GM21360 (cell line): ENCODE measurements around the gene KRTAP5-5.
"Not testable (repeated sequence)": the region's sequence is repeated elsewhere in the genome, so short reads cannot be mapped to it uniquely, and the experiment has no call there.

Source experiments
- ATAC-seq: cut with Tn5 transposase; IDR thresholded peaks from one replicate; pipeline ENCODE4 v1.9.1; 2021; ENCODE audit warnings: mild to moderate bottlenecking, moderate library complexity; ENCODE audit not compliant: unreplicated experiment

The KRTAP5-5 gene

DNA sequence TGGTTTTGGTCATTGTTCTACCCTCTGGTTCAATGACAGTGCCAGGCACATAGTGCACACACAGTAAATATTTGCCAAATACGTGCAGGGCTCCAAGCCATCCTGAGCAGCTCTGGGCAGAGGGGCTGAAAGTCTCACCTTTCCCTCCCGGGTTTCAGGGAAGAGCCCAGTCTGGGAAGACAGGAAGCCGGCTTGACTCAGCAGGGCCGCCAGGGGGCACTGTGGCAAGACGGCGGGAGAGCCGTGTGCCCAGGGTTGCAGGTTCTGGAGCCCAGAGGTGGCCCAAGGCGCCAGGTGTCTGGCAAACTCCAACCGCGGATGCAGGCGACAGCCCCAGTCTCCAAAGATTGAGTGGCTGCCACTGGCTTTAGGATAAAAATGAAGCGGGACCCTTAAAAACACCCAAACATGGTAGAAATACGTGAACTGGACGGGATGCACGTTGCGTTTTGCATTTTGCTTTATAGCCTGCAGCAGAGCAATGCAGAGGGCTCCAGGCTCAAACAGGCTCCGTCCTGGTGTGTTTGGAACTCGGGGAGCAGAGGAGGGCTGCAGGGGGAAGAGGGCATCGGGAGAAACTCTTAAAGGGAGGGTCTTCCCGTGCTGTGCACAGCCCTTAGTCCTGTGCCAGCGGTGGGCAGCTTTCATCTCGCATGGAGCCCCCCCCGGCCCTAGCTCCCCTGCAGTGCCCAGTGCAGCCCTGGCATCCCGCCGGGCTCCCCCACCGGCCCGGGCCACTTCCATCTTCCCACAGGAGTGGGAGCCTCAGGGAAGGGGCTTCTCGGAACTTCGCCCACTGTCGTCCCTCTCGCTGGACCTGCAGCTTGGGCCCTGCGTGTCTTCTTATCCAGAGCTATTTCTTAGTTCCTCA is 10.7 kb downstream of the KRTAP5-5 start:
- no peak for ATAC-seq

DNA sequence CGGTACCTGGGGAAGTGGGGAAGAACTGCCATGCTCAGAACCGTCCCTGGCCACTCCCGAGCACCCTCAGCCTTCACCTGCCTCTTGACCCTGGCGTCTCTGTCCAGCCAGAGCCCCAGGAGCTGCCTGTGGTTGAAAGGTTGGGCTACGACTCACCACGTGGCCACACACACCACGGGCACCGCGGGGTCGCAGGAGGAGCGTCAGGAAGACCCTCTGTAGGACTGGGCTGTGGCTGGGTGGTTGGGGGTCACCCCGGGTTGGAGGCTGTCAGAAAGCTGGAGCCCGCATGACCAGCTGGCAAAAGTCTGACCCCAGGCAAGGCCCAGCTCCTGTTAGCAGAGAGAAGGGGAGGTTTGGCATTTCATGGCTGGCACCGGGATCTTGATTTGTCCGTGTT is 11.5 kb downstream of the KRTAP5-5 start:
- no peak for ATAC-seq

DNA sequence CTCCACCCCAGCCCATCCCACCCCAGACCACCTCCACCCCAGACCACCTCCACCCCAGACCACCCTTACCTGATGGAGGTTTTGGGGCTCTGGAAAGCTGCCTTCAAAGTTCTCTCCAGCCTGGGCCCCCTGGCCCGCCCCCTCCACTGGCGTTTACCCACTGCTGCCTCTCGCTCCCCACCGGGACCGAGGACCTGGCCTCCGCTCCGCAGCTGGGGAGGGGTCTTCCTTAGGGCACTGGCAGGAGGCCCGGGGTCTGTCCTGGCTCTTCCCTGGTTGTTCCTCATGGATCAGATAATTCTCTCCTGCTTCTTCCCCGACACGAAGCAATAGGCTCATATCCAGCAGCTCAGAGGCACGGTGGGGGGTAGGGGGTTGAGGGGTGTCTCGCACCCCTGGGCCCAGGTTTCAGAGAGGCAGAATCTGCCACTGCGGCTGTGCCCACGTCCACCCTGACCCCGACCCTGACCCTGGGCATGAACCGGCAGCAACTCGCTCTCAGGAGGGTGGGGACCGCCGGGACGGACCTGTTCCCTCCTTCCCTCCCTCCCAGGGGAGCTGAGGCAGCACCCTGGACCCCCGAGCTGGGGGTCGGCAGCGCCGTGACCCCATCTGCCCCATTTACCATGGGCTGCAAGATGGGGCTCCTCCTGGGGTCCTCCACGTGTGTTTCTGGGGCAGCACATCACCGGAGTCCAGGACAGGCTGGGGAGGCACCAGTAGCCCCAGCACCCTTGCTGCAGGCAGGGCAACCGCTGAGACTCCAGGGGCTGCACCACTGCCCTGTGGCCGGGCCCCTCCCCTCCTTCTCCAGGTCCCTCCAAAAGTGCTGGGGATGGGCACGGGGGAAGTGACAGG is 12.9 kb downstream of the KRTAP5-5 start:
- ATAC-seq, result no peak

DNA sequence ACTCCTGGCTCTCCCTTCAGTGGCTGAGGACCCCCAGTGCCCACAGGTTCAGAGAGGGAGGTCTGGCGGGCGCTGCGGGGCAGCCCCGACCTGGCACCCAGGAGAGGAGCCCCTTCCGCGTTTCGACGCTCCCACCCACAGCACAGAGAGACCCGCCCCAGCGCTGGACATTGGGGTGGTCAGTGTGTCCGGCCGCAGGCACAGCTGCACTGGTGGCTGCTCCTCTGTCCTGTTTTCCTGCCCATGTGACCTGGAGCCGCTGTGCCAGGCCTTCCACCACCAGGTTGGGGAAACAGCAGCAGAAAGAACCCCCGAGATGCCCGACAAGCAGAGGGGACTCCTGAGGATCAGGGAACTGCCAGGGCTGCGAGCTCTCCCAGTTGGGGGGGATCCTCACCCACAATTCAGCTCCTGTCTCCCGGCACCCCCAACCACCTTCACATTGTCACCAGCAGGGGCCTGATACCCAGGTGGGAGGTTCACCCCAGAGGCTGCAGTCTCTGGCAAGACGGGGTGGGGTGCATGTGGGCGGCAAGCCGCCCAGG is 13.6 kb downstream of the KRTAP5-5 start:
- ATAC-seq, result no peak

DNA sequence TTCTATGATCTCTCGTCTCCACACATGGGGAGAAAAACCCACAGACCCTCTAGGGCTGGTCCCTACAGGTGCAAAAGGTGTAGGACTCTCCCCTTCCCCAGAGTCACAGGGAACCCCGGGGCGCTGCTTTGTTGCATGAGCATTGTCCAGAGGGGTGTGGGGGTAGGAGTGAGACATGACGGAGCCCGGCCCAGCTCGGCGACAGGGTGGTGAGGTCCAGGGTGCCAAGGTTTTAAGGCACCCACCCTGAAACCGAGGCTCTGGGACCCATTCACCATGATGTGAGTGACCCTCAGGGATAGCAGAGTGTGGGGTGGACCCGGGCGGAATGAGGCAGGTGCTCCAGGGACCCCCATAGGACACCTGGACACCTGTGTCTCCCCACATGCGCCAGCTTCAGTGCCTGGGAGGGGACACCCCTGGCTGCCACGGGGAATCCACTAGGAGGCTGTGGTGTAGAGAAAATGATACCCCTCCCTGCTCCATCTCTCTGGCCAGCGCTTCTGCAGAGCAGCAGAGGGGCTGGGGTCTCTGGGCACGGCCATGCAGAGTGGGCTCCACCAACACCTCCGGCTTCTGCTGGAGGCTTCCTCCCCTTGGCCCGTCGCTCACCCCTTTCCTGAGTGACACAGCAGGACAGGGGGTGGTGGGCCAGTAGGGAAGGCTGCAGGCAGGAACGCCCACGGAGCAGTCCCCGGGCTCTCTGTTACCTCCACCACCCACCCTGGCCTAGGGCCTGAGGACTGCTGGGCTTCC is 15.2 kb downstream of the KRTAP5-5 start:
- no peak for ATAC-seq

DNA sequence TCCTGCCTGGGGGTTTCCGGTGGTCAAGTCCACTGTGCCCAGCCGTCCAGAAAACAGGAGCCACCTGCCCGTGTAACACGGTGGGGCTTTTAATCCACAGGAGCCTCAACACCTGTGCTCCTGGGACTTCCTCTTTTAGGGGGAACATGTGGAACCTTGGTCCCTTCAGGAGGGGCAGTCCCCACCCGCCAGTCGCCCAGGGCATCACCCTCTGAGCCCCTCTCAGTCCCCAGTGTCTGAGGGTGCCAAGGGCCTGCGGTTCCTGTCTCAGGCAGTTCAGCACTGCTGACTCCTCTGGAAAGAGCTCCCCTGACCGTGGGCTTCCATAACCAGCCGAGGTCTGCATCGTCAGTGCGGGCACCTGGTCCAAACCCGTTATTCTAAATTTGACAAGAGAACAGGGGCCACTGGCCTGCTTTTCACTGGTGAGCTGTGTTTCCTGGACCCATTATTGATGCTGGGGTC is 15.8 kb downstream of the KRTAP5-5 start:
- no peak for ATAC-seq

DNA sequence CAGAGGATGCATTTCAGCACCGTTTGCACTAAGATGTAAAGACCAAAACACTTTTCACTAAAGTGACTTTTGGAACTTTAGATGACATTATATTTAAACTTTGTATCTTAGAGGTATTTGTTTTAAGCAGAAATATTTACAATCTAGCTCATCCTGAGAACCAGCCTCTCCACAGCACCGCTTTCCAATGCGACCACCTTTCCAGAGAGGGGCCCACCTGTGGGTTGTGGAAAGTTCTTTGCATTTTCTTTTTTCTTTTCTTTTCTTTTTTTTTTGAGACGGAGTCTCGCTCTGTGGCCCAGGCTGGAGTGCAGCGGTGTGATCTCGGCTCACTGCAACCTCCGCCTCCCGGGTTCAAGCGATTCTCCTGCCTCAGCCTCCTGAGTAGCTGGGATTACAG is 17.0 kb downstream of the KRTAP5-5 start:
- ATAC-seq, result not testable (repeated sequence)

DNA sequence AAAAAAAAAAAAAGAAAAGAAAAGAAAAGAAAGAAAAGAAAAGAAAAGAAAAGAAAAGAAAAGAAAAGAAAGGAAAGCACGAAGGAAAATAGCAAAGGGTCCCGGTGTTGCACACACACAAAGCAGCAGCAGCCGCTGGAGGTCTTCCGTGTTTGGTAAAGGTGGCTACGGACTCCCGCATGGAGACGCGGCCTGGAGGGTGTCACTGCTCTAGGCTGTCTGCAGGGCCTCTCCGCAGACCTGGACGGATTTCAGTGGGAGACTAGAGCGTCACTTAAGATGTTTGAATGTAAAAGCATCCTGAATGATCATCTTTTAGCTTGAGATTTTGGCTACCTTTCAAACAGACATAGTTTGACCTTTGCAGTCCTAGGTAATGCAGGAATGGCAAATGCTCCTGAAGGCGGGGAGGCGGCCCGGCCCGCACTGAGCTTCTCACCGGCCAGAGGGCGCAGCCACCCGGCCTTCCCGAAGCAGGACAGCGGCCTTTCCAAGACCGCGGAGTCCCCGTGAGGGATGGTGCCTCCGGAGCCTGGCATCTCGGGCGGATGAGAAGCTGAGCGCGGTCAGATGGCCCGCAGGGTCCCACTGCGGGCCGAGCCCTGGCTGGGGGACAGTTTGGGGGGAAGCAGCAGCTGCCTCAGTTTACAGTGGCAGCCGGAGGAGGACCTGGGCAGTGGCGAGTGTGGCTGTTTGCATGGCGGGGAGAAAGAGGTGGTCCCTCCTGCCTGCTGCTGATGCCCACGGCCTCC is 18.5 kb downstream of the KRTAP5-5 start:
- no peak for ATAC-seq

DNA sequence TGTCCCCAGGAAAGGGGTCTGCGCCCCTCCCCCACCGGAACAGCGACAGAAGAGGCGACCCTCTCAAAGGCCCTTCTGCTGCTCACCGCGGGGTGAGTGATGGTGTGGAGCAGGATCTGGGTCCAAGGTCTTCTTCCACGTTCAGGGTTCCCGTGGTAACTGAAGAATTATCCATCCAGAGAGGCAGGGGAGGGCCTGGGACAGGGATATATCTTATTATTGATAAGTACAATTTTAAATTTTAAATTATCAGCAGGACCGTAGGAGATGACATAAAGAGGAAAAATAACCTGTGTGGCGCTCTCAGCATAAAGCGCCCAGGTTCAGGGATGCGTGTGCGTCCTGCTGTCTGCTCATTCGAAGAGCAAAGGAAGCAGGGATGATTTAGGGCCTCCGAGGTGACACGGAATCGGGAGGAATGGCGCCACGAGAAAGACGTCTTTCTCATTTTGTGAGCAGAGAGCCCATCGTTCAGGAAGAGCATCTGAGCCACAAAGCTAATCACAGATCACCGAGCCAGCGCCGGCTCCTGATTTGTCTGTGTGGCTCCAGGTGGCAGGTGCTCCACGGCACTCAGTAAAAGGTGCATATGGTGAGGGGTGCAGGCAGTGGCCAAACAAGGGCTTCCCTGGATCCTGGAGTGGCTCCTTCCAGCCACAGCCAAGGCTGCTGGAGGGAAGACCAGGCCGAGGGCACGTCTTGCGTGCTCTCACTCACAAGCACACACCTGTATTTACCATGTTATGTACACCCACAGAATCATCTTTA is 19.3 kb downstream of the KRTAP5-5 start:
- no peak for ATAC-seq

DNA sequence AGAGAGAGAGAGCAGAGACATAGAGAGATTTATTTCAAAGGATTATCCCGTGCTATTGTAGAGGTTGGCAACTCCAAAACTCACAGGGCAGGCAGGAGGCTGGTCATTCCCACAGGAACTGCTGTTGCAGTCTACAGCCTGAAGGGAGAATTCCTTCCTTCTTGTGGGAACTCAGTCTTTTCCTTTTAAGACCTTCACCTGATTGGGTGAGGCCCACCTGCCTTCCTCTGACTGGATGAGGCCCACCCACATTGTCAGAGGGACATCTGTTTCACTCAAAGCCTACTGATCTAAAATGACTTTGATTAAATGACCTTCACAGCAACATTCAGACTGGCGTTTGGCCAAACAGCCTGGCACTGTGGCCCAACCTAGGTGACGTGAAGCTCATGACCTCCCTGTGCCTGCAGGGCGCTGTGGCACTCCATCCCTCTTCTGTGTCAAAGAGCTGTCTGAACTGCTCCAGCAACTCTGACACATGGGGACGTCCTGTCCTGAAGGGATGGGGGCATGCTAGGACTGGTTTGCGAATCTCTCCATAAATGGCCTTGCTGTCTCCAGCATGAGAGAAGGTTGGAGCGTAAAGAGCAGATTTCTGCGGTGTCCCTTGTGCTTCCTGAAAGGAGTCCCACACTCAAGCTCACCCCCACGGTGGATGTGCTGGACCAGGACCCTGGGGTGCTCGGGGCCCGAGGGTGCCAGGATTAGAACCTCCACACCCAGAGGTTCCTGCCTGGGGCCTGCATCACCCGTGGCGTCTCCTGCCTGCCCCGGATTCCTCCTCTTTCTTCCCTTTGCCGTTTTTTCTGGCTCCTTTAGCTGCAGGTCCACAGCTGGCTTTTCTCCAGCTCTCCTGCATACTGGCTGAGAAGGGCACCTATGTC is 20.7 kb downstream of the KRTAP5-5 start:
- no peak for ATAC-seq

DNA sequence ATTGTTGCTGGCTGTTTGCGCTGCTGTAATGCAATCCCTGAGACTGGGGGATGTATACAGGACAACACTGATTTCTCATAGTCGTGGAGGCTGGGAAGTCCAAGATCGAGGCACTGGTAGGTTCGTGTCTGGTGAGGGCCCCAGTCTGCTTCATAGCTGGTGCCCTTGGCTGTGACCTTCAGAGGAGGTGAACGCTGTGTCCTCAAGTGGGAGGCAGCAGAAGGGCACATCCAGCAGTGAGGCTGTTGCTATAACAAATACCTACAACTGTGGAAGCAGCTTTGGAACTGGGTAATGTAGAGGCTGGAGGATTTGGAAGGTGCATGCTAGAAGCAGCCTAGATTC is 21.3 kb downstream of the KRTAP5-5 start:
- no peak for ATAC-seq

DNA sequence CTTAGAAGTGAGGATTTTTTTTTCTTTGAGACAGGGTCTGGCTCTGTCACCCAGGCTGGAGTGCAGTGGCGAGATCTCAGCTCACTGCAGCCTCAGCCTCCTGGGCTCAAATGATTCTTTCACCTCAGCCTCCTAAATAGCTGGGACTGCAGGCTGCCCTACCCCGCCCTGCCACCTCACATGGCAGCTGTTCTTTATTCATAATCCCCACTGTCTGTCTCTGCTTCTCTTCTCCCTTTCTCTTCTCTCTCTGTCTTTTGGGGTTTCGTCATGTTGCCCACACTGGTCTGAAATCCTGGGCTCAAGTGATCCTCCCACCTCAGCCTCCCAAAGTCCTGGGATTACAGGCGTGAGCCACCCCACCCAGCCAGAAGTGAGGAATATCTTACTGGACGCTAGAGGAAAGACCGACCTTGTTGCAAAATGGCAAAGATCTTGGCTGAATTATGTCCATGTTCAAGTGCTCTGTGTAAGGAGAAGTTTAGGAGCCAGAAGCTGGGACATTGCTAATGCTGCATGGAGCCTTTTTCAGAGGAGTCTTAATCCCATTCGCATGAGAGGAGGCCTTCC is 21.9 kb downstream of the KRTAP5-5 start:
- ATAC-seq, result no peak

DNA sequence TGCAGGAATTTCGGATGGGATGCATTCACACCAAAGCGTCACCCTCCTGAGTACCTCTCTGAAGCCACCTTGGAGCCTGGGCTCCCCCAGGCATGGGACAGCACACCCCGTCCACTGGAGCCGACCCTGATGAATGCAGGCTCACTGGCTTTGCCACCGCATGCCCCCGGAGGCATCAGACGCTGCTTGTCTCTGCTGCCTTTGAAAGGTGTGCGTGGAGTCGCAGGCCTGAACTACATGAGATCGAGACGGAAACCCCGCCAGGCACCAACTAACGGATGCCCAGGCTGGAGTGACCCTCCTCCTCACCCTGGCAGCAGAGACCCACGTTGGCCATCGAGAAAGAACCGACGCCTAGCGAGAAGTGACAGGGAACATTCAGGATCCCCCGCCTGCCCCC is 22.5 kb downstream of the KRTAP5-5 start:
- ATAC-seq, result no peak

DNA sequence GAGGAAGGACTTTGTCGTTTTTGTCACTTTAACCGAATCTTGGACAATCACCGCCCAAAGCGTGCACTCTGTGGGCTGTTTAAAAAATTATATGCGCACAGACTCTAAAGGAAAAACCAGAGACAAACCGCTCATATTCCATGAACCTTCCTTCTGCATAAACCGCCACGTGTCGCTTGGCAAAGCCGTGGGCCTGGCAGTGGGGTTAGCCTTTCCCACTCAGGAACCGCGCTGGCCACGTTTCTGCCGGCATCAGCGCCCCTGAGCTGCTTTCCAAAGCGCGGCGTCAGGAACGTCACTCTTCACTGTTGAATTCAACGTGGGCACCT is 22.8 kb downstream of the KRTAP5-5 start:
- no peak for ATAC-seq

DNA sequence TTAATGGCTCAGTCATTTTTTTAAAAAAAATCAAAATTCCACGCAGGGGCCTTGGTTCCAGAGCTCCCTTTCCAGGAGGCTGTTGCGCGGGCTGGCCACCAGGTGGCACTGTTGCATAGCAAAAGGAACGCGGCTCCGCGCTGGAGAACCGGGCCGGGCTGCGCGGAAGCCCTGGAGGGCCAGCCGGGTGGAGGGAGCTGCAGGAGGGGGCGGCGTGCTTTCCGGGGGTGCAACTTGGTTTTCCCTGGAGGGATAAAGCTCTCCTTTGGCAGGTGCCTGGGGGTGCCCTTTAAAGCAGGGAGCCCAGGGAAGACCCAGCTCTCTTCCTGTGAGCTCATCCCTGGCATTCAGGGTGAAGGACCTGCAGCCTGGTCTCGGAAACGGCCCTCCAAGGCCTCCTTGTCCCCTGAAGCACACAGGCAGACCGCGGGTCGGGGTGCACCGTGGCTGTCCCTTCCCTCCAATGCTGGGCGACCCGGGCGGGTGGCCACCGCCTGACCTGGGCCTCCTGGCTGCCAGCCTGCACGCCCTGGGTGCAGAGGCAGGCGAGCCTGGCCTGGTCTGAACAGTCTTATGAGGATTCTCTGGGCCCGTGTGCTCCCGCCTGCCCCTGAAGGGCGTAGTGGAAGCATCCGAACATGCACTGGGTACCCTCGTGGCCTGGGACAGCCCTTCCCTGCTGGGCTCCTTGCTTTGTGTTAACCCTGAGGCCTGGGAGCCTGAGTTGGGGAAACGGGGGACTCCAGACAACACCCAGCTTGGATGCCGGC is 23.4 kb downstream of the KRTAP5-5 start:
- no peak for ATAC-seq

DNA sequence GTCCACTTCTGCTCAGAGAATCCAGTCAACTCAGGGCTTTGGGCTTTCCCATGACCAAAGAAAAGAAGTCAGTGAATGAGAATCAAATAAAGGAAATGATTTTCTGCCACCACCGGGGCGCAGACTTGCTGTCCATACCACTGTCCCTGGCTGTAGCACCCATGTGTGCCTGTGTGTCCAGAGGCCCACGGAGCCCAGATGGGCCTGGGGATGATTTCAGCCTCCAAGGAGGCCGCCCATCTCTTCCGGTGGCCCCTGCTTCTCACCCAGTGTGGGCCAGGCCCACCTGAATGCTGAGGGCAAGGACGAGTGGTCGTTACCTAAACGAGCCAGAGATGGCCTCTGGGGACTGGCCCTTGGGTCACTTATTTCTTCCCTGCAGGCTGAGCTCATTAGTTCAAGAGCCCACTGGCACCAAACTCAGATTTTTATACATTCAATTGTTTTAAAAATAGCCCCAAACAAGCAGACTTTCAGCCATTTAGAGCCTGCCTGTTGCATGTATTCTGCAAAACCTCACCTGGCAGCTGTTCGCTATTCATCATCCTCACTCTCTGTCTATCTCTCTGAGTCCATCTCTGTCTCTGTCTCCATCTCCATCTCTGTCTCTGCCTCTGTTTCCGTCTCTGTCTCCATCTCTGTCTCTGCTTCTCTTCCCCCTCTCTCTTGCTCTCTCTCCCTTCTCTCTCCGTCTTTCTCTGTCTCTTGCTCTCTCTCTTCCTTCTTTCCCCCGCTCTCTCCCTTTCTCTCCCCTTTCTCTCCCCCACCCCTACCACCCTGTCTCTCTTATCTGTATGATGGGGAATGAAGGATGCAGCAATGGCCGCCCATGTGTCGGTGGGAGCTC is 24.2 kb downstream of the KRTAP5-5 start:
- no peak for ATAC-seq
